HepG2 (cell line): ENCODE data around the gene SOCS1. TPM values are rescaled to one million over a fixed set of nuclear protein-coding genes. Genes with fewer than 3 reads are reported as not detected.

Experiments used
- ATAC-seq: fragments of 200-7000 bp; cut with Tn5 transposase; 3 replicates; pipeline ENCODE4 v1.9.1; 2020; ENCODE audit warnings: mild to moderate bottlenecking, moderate library complexity
- BruUV-seq: library from RNA; stranded (reverse); fragments of 400-500 nt; replicated peaks from 2 replicates; lab custom pipeline; 2021; lab: Mats Ljungman, UMichigan
- CTCF ChIA-PET: fragments of 300-600 bp; formaldehyde crosslinking; extraction: SDS; loops from one replicate; lab custom pipeline; 2021; ENCODE audit warnings: low total read pairs, inconsistent platforms, low intra/inter-chr PET ratio; lab: Yijun Ruan, JAX
- POLR2A ChIA-PET: fragments of 350-600 bp; sonication (Branson Sonifier 250); formaldehyde crosslinking; loops from one replicate; lab custom pipeline; 2020; ENCODE audit warnings: antibody characterized with exemption, inconsistent platforms; lab: Yijun Ruan, JAX
- DNase-seq: peaks from one replicate; pipeline ENCODE4 v3.0.0-alpha.2; 2015; ENCODE audit warnings: low spot score
- FAIRE-seq: peaks from 3 replicates; lab custom pipeline; 2011; peaks lifted over from hg19 to GRCh38; lab: Jason Lieb, UNC
- H2AFZ ChIP-seq: one replicate; pipeline ENCODE4 v1.6.1; 2011; ENCODE audit warnings: low read length, inconsistent platforms
- H3K27ac ChIP-seq: fragments of 300-600 bp; 3 replicates; pipeline ENCODE4 v1.8.0; 2011; ENCODE audit warnings: mixed run types, mild to moderate bottlenecking, mixed read lengths, low read length, inconsistent platforms; ENCODE audit not compliant: insufficient read depth; ENCODE audit errors: extremely low read length
- H3K27me3 ChIP-seq, 2 experiments: fragments of 200-600 bp in 1 of 2; 2 replicates in 1 of 2; 3 replicates in 1 of 2; pipeline versions ENCODE4 v1.6.0 to v1.8.0; 2011; ENCODE audit warnings: low read length in 2 of 2, mild to moderate bottlenecking in 2 of 2, moderate library complexity in 2 of 2, inconsistent platforms in 1 of 2; ENCODE audit not compliant: insufficient read depth in 2 of 2, control insufficient read depth in 1 of 2
- H3K36me3 ChIP-seq, 2 experiments: fragments of 200-600 bp in 1 of 2; replicated peaks in 1 of 2; 2 replicates in 1 of 2; 3 replicates in 1 of 2; pipeline versions ENCODE4 v1.5.1 to v1.8.0; 2011; ENCODE audit warnings: low read length in 2 of 2, inconsistent platforms in 1 of 2; ENCODE audit not compliant: insufficient read depth in 2 of 2, control insufficient read depth in 1 of 2
- H3K4me1 ChIP-seq: 2 replicates; pipeline ENCODE4 v1.5.1; 2012; ENCODE audit warnings: low read length, inconsistent platforms; ENCODE audit not compliant: insufficient read depth
- H3K4me2 ChIP-seq: 2 replicates; pipeline ENCODE4 v1.6.0; 2011; ENCODE audit warnings: low read depth, low read length, inconsistent platforms
- H3K4me3 ChIP-seq, 3 experiments: fragments of 200-600 bp in 1 of 3; sonication (generic), shearing (Covaris generic) in 1 of 3; replicated peaks in 1 of 3; 2 replicates each; pipeline ENCODE4 v1.5.1; 2011 to 2016; ENCODE audit warnings: low read length in 3 of 3, inconsistent platforms in 2 of 3, low read depth in 2 of 3, mild to moderate bottlenecking in 2 of 3, control low read depth in 1 of 3, mixed read lengths in 1 of 3; ENCODE audit not compliant: insufficient read depth in 1 of 3
- H3K79me2 ChIP-seq: one replicate; pipeline ENCODE4 v1.6.1; 2011; ENCODE audit warnings: low read length, inconsistent platforms; ENCODE audit not compliant: insufficient read depth
- H3K9ac ChIP-seq: 2 replicates; pipeline ENCODE4 v1.6.0; 2011; ENCODE audit warnings: mild to moderate bottlenecking, low read depth, low read length, inconsistent platforms; ENCODE audit not compliant: insufficient read depth
- H3K9me3 ChIP-seq: 2 replicates; pipeline ENCODE4 v1.5.1; 2012; ENCODE audit warnings: mild to moderate bottlenecking, low read length
- H4K20me1 ChIP-seq: 2 replicates; pipeline ENCODE4 v1.6.0; 2011; ENCODE audit warnings: inconsistent platforms, mild to moderate bottlenecking, low read length, moderate library complexity; ENCODE audit not compliant: insufficient read depth
- ADNP ChIP-seq: sonication (generic); formaldehyde crosslinking; IDR thresholded peaks from 2 replicates; pipeline ENCODE4 v1.4.0; 2020; ENCODE audit warnings: missing genetic modification reagents
- ARID4A ChIP-seq: sonication (generic); formaldehyde crosslinking; IDR thresholded peaks from 2 replicates; pipeline ENCODE4 v1.5.0; 2020; ENCODE audit warnings: mild to moderate bottlenecking, missing genetic modification reagents, borderline replicate concordance
- ARID5B ChIP-seq: IDR thresholded peaks from 2 replicates; pipeline ENCODE4 v1.4.0; 2020; ENCODE audit warnings: mild to moderate bottlenecking, missing genetic modification reagents
- E2F5 ChIP-seq: sonication (generic); formaldehyde crosslinking; conservative IDR thresholded peaks from 2 replicates; pipeline ENCODE4 v1.4.0; 2020; ENCODE audit warnings: missing genetic modification reagents
- HNRNPK ChIP-seq: fragments of 200-400 bp; formaldehyde crosslinking; IDR thresholded peaks from 2 replicates; pipeline ENCODE4 v1.6.1; 2018; ENCODE audit warnings: low read length, low read depth, moderate library complexity, mild to moderate bottlenecking; ENCODE audit not compliant: poor library complexity, severe bottlenecking
- KDM1A ChIP-seq: IDR thresholded peaks from 2 replicates; pipeline ENCODE4 v1.6.1; 2016; ENCODE audit warnings: missing compliant biosample characterization
- MED8 ChIP-seq: sonication (generic); formaldehyde crosslinking; IDR thresholded peaks from 2 replicates; pipeline ENCODE4 v1.8.1; 2023; ENCODE audit warnings: mild to moderate bottlenecking, missing genetic modification reagents; ENCODE audit not compliant: insufficient replicate concordance
- MLLT10 ChIP-seq: sonication (generic); formaldehyde crosslinking; IDR thresholded peaks from 2 replicates; pipeline ENCODE4 v1.4.0; 2020; ENCODE audit warnings: missing genetic modification reagents
- RCOR2 ChIP-seq: IDR thresholded peaks from 2 replicates; pipeline ENCODE4 v1.6.1; 2016; ENCODE audit warnings: missing biosample characterization, missing genetic modification reagents
- RORA ChIP-seq: sonication (generic); formaldehyde crosslinking; IDR thresholded peaks from 2 replicates; pipeline ENCODE4 v1.5.0; 2020; ENCODE audit warnings: mild to moderate bottlenecking, missing genetic modification reagents, moderate library complexity
- SP5 ChIP-seq: IDR thresholded peaks from 2 replicates; pipeline ENCODE4 v1.6.1; 2016; ENCODE audit warnings: low read depth, borderline replicate concordance
- XRCC5 ChIP-seq: fragments of 200-400 bp; formaldehyde crosslinking; optimal IDR thresholded peaks from 2 replicates; pipeline ENCODE3; 2017; ENCODE audit warnings: mild to moderate bottlenecking, low read length
- ZFP90 ChIP-seq: sonication (generic); formaldehyde crosslinking; IDR thresholded peaks from 2 replicates; pipeline ENCODE4 v1.8.0; 2022; ENCODE audit warnings: missing genetic modification reagents, mild to moderate bottlenecking, inconsistent platforms, borderline replicate concordance
- ZFYVE20 ChIP-seq: sonication (generic); formaldehyde crosslinking; IDR thresholded peaks from 2 replicates; pipeline ENCODE4 v1.8.0; 2023; ENCODE audit warnings: low read depth, mild to moderate bottlenecking, moderate library complexity, missing genetic modification reagents, borderline replicate concordance
- ZNF138 ChIP-seq: sonication (generic); formaldehyde crosslinking; IDR thresholded peaks from 2 replicates; pipeline ENCODE4 v1.5.0; 2020; ENCODE audit warnings: mild to moderate bottlenecking, low read depth, missing genetic modification reagents
- ZNF264 ChIP-seq: sonication (generic); formaldehyde crosslinking; IDR thresholded peaks from 2 replicates; pipeline ENCODE4 v1.4.0; 2020; ENCODE audit warnings: missing genetic modification reagents
- ZNF709 ChIP-seq: sonication (generic); formaldehyde crosslinking; IDR thresholded peaks from 2 replicates; pipeline ENCODE4 v1.5.0; 2020; ENCODE audit warnings: mild to moderate bottlenecking, missing genetic modification reagents
- WGBS: methylation state at CpG from one replicate; pipeline ENCODE4 v1.1.6; 2017; ENCODE audit warnings: low lambda C conversion rate; 5-methylcytosine and 5-hydroxymethylcytosine counted together
- in situ Hi-C: cut with HindIII; loops from 2 replicates; pipeline ENCODE4 v1.10.0; 2017; ENCODE audit warnings: low pct_unique_long_range_greater_than_20kb; ENCODE audit not compliant: extremely low pct_ligation_motif_present
- intact Hi-C: fragments of 100-400 bp; cut with micrococcal nuclease; formaldehyde crosslinking; loops from one replicate; pipeline ENCODE4 v1.10.0; 2022; ENCODE audit not compliant: unreplicated experiment
- polyA plus RNA-seq, 8 experiments: library from polyadenylated mRNA; depleted of rRNA in 3 of 8; stranded (reverse) in 7 of 8; unstranded in 1 of 8; fragments of >200 nt; fragmentation: Illumina TruSeq in 4 of 8; extraction: Trizol in 4 of 8; gene quantifications; 2 replicates each; pipeline versions ENCODE4 v1.2.1 to v1.2.3, GENCODE V29; 2011 to 2016; ENCODE audit warnings: low read depth in 4 of 8, missing spikeins in 1 of 8, mixed read lengths in 1 of 8; ENCODE audit not compliant: insufficient read depth in 1 of 8
- total RNA-seq, 5 experiments: library from RNA; depleted of rRNA; stranded (reverse); fragments of >200 nt; fragmentation: Illumina TruSeq; extraction: Trizol; gene quantifications; 2 replicates each; pipeline ENCODE4 v1.2.3, GENCODE V29; 2016; ENCODE audit warnings: low read depth in 1 of 5

Gene SOCS1
- total and polyA plus RNA-seq, 2 of the 13 experiments (the other 11 are each of a cell fraction or from before 2014, with no cell fraction given), result 5.3 to 6.3 TPM

GRCh38 chr16:11265124-11265523, 9.1 kb upstream of the SOCS1 start:
- H3K4me2 ChIP-seq, result no peak overlapping the region
- TF ChIP-seq MED8, result no peak
- no peak for TF ChIP-seq XRCC5
- TF ChIP-seq ARID4A, result 0 out of 2 replicates have a peak, but pooled peaks have one; percentile 28
- TF ChIP-seq ZFYVE20 (CRISPR knock-in tag), result 0 out of 2 replicates have a peak, but pooled peaks have one; percentile 34
- peak; percentile 83 for TF ChIP-seq KDM1A
- TF ChIP-seq HNRNPK, result no peak
- TF ChIP-seq ZNF709 (CRISPR knock-in tag), result no peak
- no peak for TF ChIP-seq ARID5B
- peak; percentile 57; the same call in 1 of the 2 replicates for TF ChIP-seq RCOR2
- TF ChIP-seq SP5 (CRISPR knock-in tag), result 0 out of 2 replicates have a peak, but pooled peaks have one; percentile 32
- no peak for TF ChIP-seq MLLT10
- TF ChIP-seq ZFP90 (CRISPR knock-in tag), result no peak
- TF ChIP-seq RORA (CRISPR knock-in tag), result no peak
- no peak for TF ChIP-seq ZNF264 (CRISPR knock-in tag)
- TF ChIP-seq ZNF138 (CRISPR knock-in tag), result no peak
- TF ChIP-seq E2F5 (CRISPR knock-in tag), result no peak
- peak; percentile 54; the same call in 1 of the 2 replicates for TF ChIP-seq ADNP

More at GRCh38 chr16:11265124-11265523, 9.1 kb upstream of the SOCS1 start:
- Histone ChIP-seq H3K9me3 (peaks cover 5% of the 10 kb centered on the region; the same call in 1 of the 2 replicates), H3K79me2 (no peaks in the 10 kb centered on the region), H3K9ac (no peak overlapping the region), H2AFZ (no peak overlapping the region), H4K20me1 (no peaks in the 10 kb centered on the region), H3K36me3 (no peaks in the 10 kb centered on the region), H3K27ac (no peak overlapping the region), H3K4me3 (no peak overlapping the region), H3K27me3 (no peaks in the 10 kb centered on the region), H3K4me1 (peaks cover 87% of the 10 kb centered on the region)
- ChIA-PET CTCF (no interaction called here), POLR2A (interaction anchor here (2.3 kb wide), 1 partner anchor 9 kb away, joined by 9 read pairs; the partner anchor contains the start of gene SOCS1)
- no peak for DNase-seq
- intact Hi-C loops, result no loop called here
- ATAC-seq, result no peak
- WGBS, result 69% methylated on average over 7 of the region's 7 CpGs
- BruUV-seq, result no TSS peak
- no peak for FAIRE-seq
- in situ Hi-C loops, result no loop called here
